ENCODE measurements around the gene STK24. TPM values are rescaled to one million over a fixed set of nuclear protein-coding genes. Genes with fewer than 3 reads are reported as not detected.
"Not testable (repeated sequence)": the region's sequence is repeated elsewhere in the genome, so short reads cannot be mapped to it uniquely, and the experiment has no call there.

STK24 gene
- polyA plus RNA-seq, 3 donors: 30.4 to 65.9 (median 52.7) TPM

DNA sequence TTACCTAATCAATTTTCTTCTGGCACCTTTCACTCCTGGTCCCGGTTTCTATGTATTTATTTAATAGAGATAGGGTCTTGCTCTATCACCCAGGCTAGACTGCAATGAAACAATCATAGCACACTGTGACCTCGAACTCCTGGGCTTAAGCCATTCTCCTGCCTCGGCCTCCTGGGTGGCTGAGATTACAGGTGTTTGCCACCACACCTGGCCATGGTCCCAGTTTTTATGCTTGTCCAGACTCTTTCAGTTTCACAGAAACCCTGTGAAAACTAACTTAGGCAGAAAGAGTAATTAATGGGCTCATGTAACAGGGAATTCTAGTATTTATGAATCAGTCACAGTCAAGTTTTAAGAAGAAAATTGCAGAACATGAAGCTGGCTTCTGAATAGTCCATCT is 9.0 kb upstream of the STK24 start:
- WGBS, 3 donors: 33 to 93% (median 86%) methylated on average over 3 of the region's 3 CpGs
- no peak overlapping the region for H3K27ac ChIP-seq (ENCODE audit: low read depth, low read length)

DNA sequence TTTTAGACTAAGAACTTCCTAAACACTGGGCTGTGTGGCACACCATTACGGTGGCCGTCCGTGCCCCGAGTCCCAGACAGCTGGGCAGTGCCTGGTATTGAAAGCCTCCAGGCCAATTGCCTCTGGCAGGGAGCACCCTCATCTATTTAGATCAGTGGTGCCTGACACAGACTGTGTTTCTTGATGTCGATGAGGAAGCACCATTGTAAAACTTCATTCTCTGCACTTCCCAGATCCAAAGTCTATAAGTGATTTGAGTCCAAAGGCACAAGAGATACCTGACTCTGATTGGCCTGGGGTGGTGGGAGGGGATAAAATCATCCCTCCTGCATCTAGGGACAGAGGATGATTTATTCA is 8.5 kb upstream of the STK24 start:
- 81 to 94% (median 83%) methylated on average over 5 of the region's 5 CpGs for WGBS, 3 donors
- H3K27ac ChIP-seq (ENCODE audit: low read depth, low read length): no peak overlapping the region

DNA sequence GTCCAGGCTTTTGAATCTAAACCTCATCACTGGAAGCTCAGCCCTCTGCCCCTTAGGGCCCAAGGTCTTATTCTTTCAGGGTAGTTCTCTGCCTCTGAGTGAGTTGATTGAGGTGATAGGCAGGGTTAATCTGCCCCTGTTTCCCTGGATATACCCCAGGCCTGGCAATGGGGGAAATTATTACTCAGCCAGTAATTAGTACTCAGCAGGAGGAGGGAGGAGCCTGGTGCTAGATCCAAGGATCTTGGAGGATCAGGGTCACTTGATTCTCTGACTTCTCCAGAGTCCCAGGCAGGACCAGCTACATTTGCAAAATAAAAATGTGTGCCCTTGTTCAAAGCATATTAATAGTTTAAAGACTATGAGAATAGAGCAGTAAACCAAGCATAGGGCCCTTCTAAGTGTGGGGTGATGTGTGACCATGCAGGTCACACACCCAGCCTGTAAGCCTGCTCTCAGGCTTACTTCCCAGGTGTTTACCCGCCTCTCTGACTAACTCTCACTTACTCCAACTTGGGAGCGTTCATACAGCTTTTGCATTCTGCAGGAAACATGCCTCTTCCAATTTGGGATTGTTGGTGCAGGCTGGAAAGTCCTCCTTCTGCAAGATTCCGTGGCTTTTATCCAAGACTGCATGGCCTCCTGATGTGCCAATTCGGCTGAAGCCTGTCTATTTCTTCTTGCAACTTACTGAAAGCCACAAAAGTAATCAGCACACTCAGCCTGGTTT is 7.9 kb upstream of the STK24 start:
- WGBS, 3 donors: 71 to 79% (median 75%) methylated on average over 4 of the region's 4 CpGs
- no peak overlapping the region for H3K27ac ChIP-seq (ENCODE audit: low read depth, low read length)

DNA sequence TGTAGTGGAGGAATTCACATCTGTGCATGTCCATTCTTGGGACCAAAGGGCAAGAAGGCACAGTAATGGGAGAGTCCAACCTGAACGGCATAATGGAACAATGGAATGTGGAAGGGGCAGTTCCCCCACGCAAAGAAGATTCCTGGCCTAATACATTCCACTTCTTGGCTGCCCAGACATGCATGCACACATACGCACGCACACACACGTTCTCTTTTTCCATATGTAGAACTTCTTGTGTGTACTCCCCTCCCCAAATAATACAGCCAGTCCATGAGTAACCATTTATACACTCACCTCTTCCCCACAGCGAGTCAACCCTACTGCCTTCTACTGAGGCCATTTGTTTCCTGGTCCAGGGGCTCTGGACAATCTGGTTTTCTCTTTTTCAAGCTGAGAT is 6.0 kb upstream of the STK24 start:
- H3K27ac ChIP-seq (ENCODE audit: low read depth, low read length): no peak overlapping the region
- 79 to 95% (median 95%) methylated on average over 6 of the region's 6 CpGs for WGBS, 3 donors

DNA sequence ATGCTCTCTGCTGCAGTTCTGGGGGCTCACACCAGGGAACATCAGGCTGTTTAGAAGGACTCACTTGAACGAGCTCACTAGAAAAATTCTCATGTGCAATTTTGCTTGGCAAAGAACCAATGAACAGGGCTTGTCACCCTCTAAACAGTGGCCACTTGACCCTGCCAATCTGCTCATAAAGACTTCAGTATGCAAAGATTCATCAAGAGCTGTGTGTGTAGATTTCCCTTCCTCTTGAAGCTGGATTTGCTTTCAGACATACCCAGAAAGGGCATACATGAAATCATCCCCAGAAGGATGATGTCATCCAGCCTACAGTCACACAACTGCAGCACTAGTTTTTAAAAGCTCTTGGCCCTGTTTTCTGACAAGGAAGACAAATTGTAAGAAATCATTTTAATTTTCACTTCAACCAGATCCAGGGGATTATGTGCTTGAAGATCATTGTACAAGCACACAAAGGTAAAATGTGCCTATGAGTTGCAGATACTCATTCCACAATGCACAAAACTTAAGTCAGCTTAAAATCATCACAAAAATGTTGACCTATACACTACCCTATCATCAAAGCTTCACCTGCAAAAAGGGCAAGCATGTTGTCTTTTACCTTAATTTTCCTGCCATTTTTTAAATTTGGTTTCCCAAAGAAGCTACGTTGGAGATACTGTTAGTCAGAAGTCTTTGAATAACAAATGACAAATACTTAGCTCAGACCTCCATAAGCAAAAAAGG is 5.2 kb upstream of the STK24 start:
- H3K27ac ChIP-seq (ENCODE audit: low read depth, low read length): no peak overlapping the region
- 60 to 69% (median 64%) methylated on average over 2 of the region's 2 CpGs for WGBS, 3 donors

DNA sequence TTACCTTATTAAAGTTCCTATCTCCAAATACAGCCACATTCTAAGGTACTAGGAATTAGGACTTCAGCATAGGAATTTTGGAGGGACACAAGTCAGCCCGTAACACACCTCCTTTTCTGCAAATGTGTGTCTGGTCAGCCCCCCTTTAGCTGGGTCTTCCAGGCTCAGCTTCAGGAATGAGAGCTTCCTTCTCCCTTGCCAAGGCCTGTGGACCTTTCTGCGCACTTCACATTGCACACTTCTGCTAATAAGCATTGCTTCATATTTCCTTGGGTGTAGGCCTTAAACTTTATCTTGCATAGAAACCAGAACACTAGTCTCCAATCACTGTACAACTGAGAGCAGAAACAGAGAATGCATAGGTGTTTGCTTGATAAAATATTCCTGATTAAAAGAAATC is 4.5 kb upstream of the STK24 start:
- WGBS, 3 donors: 70 to 89% (median 75%) methylated on average over 2 of the region's 2 CpGs
- H3K27ac ChIP-seq (ENCODE audit: low read depth, low read length): no peak overlapping the region

DNA sequence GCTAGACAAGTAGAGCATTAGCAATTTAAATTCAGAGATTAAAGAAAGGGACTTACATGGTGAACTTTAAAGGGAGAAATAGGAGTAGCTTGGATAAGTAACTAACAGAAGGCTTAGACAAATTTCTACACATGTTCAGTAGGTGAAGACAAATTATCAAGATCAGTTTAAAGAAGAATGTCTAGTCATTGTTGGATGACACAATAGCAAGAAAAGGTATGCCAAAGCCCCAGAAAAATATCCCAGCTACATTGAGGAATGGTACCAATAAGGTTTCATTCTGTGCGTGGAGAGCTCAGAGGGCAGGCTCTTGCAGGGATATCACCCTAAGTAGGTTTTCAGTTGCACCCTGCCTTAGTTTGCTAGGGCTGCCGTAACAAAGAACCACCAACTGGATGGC is 3.5 kb upstream of the STK24 start:
- H3K27ac ChIP-seq (ENCODE audit: low read depth, low read length): no peak overlapping the region
- 90 to 100% (median 97%) methylated on average over 2 of the region's 2 CpGs for WGBS, 3 donors

DNA sequence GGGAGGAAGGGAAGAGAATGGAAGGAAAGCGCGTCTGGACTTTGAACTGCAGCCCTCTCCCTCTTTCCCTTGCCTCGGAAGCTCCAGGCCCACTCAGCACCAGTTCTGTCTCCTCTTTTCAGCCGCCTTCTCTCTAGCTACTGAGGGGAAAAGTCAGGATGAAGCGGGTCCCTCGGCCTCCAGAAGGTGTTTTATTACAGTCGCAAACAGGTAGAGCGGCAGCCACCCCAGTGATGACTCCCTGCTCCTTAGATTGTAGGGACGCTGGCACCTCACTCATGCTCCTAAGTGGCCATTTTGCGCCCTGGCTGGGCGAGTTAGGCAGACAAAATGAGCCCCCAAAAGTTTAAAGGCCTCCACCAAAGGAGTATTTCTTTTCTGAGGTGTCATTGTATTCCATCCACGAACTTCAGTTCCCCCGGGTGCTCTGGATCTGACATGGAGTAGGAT is 954 bp upstream of the STK24 start:
- 37 to 66% (median 46%) methylated on average over 13 of the region's 13 CpGs for WGBS, 3 donors
- peak overlapping the region; percentile 88 for H3K27ac ChIP-seq (ENCODE audit: low read depth, low read length)

DNA sequence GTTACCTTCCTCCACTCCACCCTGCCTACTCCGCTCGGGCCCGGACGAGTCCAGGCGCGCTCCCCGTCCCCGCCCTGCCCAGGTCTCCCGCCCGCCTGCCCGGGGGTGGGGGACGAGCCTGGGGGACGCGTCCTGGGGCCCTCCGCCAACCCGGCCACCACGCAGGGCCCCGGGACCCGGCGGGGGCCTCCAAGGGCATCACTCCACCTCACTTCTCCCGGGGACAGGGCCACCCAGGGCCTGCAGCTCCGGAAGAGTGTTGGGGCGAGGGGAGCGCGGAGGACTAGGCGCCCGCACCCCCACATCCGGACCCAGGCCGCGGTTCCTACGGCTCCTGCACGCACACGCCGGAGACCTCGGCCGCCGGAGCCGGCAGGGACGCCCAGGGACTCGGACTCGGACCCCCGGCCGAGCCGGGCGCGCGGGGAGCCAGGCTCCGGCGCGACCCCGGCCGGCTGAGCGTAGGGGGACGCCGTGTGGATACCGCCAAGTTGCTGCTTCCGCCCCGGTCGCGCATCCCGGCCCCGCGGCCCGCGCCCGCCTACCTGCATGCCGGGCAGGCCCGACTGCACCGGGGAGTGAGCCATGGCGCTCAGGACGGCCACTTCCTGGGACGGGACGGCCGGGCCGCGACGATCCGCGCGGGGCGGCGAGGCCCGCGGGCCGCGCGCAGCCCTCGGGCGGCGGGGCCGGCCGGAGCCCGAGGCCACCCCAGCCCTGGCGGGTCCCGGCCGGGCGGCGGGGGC is 534 bp downstream of the STK24 start:
- 0% methylated on average over 56 to 98 of the region's 98 CpGs for WGBS, 3 donors
- H3K27ac ChIP-seq (ENCODE audit: low read depth, low read length): peak overlapping the region; percentile 88

DNA sequence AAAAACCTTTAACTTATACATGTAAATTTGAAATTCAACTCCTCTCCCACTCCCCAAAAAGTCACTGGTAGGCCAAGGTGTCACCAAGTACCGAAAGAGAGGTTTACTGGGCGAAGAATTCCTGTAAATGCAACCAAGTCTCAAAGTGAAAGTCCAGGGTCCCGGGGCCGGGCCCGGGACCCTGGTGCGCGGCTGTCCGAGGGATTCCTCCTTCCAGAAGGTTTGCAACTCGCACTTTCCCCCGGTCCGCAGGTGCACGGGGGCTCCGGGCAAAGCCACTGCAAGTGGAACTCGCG is 1.1 kb downstream of the STK24 start:
- H3K27ac ChIP-seq (ENCODE audit: low read depth, low read length): peak overlapping the region; percentile 88
- WGBS, 3 donors: 0 to 1% (median 0%) methylated on average over 15 of the region's 15 CpGs

DNA sequence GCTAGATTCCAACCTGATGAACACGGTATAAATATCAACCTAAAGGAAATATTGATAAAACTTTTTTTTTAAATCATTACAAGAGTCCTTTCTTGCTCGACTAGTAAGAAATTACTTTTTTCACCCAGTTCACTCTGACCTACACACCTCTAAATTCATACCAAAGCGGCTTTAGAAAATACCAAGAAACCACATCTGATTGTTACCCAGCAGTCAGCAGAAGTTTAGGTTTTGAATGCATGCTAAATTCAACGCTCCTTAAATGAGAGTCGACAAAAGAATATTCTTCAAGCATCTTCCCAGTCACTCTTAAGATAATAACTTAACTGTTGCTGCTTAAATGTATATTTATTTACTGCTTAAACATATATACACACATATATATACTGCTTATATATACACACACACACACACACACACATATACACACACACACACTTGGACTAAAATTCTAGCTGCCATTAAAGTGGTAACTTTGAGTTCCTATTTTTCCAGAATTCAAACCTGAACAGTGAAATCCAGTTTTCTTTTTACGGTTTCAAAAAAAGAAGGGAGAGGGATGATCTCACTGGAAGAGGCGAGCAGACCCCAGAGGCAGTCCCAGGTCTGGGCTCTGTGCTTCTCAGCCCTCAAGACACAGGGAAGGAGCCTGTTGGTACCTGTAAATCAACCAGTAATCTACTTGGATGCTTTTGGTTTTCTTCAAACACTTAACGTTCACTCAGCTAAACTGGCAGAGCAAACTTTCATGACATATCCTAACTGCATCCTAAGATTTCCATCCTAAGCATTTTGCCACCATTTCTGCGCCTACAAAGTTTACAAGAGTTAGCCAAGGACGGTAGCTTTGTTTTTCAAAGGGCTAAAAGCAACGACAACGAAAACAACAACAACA is 1.7 kb downstream of the STK24 start:
- WGBS, 3 donors: 22 to 38% (median 34%) methylated on average over 12 of the region's 12 CpGs
- H3K27ac ChIP-seq (ENCODE audit: low read depth, low read length): peak overlapping the region; percentile 88

DNA sequence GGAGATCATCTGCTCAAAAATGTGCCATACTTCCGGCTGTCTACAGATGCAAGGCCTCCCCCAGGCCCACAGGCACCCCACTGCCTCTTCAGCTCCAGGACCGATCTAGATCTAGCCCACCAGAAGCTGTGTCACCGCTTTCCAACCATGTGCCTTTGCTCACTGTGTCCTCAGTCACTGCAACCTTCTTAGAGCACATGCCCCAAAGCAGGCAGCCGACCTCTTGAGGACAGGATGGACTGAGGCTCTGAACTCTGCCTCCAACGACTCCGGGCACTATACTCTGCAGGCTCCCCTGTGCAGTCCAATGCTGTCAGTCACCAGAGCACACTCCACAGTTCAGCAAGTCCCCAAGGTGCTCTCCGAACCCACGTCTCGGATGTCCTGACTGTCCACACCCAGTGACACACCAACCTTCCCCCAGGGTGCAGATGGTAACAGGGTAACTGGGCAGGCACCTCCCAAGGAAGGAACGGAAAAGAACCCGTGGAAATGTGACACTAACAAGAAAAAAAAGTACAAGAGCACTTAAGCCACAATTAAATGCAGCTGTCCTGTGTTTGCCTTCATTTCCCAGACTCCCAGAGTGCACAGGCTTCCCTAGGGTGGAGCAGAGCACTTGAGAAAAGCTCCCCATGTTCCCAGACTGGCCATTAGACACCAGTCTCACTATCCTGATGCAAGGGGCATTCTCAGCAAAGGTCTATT is 4.8 kb downstream of the STK24 start:
- WGBS, 3 donors: 50 to 57% (median 53%) methylated on average over 11 of the region's 11 CpGs
- H3K27ac ChIP-seq (ENCODE audit: low read depth, low read length): no peak overlapping the region

DNA sequence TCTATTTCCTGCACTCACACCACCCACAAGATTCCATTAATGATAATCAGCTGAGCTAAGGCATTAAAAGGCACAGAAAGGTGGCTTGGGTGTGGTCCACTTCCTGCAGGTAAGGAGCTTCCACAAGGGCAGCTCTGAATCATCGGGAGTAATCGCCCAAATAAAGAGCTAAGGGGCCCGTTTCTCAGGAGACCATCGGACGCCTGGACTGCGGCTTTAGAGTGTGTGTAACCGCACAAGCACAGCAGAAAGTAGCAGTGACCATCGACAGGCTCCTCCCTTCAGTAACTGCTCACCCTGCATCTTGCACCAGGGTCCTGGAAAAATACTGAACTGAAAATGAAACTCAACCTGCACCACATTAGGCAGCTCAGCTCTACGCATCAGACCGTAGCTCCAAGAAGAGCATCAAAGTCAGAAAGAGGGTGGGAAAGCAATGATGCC is 6.0 kb downstream of the STK24 start:
- WGBS, 3 donors: 56 to 60% (median 60%) methylated on average over 10 of the region's 10 CpGs

DNA sequence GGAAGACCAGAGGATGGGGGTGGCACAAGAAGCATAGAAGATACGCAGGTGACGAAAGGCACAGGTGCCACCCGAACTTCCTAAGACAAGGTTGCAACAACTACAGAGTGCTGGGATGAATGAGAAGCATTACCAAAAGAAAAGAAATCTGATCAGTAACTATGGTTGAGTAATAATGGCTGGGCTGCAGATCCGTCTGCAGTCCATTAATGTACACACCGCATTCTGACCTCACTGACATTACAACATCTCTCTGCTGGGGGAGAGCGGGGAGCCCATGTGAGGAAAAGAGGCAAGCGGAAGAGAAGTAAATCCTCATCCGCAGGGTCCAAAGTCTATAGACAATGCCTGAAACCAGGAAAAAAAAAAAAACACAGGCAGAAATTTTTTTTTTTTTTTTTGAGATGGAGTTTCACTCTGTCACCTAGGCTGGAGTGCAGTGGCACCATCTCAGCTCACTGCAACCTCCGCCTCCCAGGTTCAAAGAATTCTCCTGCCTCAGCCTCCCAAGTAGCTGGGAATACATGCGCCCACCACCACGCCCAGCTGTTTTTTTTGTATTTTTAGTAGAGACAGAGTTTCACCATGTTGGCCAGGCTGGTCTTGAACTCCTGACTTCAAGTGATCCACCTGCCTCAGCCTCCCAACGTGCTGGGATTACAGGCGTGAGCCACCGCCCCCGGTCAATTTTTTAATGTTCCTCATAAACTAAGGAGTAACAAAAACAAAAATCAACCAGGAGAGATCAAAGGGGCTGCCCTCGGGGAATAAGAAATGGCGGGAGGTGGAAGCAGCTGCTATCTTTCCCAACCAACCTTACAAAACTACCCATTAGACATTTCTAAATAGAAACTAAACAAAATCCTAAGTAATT is 7.2 kb downstream of the STK24 start:
- WGBS, 3 donors: 65 to 75% (median 68%) methylated on average over 17 of the region's 17 CpGs
- not testable (repeated sequence) for H3K27ac ChIP-seq (ENCODE audit: low read depth, low read length)

More for the DNA sequence above, 6.0 kb downstream of the STK24 start:
- no peak overlapping the region for H3K27ac ChIP-seq (ENCODE audit: low read depth, low read length)

DNA sequence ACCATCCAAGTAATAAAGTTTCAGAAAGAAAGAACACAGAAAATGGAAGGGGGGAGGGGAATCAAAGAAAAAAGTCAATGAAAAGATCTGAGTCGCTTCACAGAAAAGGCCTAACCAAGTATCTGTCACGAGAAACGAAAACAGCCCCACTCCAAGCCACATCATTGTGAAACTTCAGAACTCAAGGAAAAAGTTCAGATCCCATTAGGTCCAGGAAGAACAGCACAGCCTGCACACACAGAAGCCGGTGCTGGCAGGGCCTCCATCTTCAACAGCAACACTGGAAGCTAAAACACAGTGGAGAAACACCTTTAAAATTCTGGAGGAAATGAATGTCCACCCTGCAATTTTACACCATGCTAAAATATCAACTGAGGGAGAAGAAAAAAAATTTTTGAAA is 8.0 kb downstream of the STK24 start:
- H3K27ac ChIP-seq (ENCODE audit: low read depth, low read length): no peak overlapping the region
- WGBS, 3 donors: 83 to 93% (median 88%) methylated on average over 4 of the region's 4 CpGs

DNA sequence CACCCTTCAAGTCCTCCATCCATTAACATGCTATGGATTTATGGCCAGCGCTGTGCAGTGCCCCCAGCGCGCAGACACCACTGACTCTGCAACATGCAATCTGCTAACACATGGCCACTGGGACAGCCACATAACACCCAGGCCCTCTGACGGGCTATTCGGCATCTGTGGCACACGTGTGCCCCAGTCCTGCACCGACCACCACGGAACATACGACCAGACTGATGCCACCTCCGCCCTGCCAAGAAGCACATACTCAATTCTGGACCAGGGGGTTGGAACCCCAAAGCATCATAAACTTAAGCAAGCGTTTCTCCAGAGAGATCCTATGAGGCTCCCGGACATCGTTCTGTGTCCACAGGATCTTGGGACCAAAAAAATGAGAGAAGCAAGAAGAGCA is 9.8 kb downstream of the STK24 start:
- WGBS, 3 donors: 96 to 97% (median 96%) methylated on average over 13 of the region's 13 CpGs
- no peak overlapping the region for H3K27ac ChIP-seq (ENCODE audit: low read depth, low read length)

All from adipose tissue (tissue), 3 donors.